AG10803 (cell line): ENCODE measurements around the gene APOA1.

Experiments used
- DNase-seq: peaks from one replicate; pipeline ENCODE4 v3.0.0; 2010; ENCODE audit warnings: low read depth
- H3K4me3 ChIP-seq: 2 replicates; pipeline ENCODE4 v1.5.1; 2011; ENCODE audit warnings: mild to moderate bottlenecking, low read length, control low read depth
- CTCF ChIP-seq: conservative IDR thresholded peaks from 2 replicates; pipeline ENCODE4 v1.5.1; 2011; ENCODE audit warnings: mild to moderate bottlenecking, low read length, control low read depth, inconsistent platforms

Gene APOA1

GRCh38 chr11:116831790-116832349 lies 5.6 kb downstream of the APOA1 start:
- no peak overlapping the region for H3K4me3 ChIP-seq
- DNase-seq, result no peak
- no peak for TF ChIP-seq CTCF

- H3K4me3 ChIP-seq, result no peak overlapping the region
- no peak for DNase-seq
- no peak for TF ChIP-seq CTCF
Measured at GRCh38 chr11:116830184-116830912, 7.1 kb downstream of the APOA1 start.

- no peak for TF ChIP-seq CTCF
- no peak within 1 kb of the TSS for H3K4me3 ChIP-seq
- DNase-seq, result peak; percentile 32
Measured at GRCh38 chr11:116829525-116830183, 7.8 kb downstream of the APOA1 start, which contains the start of gene APOC3. TSS of gene APOC3 (plus strand) at chr11:116829907. CDS start at chr11:116830583, 676 bp downstream.

GRCh38 chr11:116828632-116829524 lies 8.5 kb downstream of the APOA1 start:
- DNase-seq, result no peak
- TF ChIP-seq CTCF, result no peak

GRCh38 chr11:116827461-116827860 lies 10.0 kb downstream of the APOA1 start:
- no peak overlapping the region for H3K4me3 ChIP-seq
- no peak for DNase-seq
- TF ChIP-seq CTCF, result no peak

More at GRCh38 chr11:116828632-116829524, 8.5 kb downstream of the APOA1 start:
- no peak overlapping the region for H3K4me3 ChIP-seq

GRCh38 chr11:116826751-116827431 lies 10.5 kb downstream of the APOA1 start:
- no peak for TF ChIP-seq CTCF
- no peak overlapping the region for H3K4me3 ChIP-seq
- DNase-seq, result no peak
